Esophagus squamous epithelium (tissue), 4 donors: ENCODE measurements around the gene RNF212.

ENCODE experiments used
- CTCF ChIP-seq, 6 experiments: fragments of 450-650 bp in 4 of 6; fragments of 200-600 bp in 2 of 6; sonication (generic) in 2 of 6; IDR thresholded peaks; one replicate each; pipeline ENCODE4 v1.5.1; 2016 to 2019; ENCODE audit warnings: antibody characterized with exemption in 6 of 6, mild to moderate bottlenecking in 4 of 6, moderate library complexity in 4 of 6
- POLR2A ChIP-seq, 4 donors: fragments of 450-650 bp; IDR thresholded peaks; one replicate each; pipeline ENCODE4 v1.6.1; 2017; ENCODE audit warnings: antibody characterized with exemption in 4 of 4, mild to moderate bottlenecking in 4 of 4, moderate library complexity in 3 of 4

DNA sequence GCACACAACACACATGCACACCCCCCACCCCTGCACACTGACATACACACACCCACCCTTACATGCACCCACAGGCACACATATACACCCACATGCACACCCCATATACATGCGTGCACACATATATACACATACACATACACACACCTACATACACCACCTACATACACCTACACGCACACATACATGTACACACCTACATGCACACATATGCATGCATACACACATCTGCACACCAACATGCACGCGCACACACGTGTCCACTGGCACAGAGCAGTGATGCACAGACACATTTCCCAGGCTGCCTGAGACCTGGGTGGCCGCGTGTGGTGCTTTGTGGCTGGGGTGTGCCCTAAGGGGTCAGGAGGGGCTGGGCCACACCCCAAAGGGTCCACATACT lies 70.2 kb downstream of the RNF212 start:
- no peak for TF ChIP-seq CTCF (IDR thresholded peaks at IDR 0.05)
- TF ChIP-seq POLR2A (IDR thresholded peaks at IDR 0.05): no peak
